ENCODE data around the gene SMIM9.
A peak's percentile ranks its signal among the peaks of the same experiment; 100 is the strongest.

Gene SMIM9

GRCh38 chrX:154815274-154815818 is 19.1 kb downstream of the SMIM9 start:
- DNase-seq: no peak

- DNase-seq: no peak
Observed at GRCh38 chrX:154813801-154814200, 20.7 kb downstream of the SMIM9 start.

- DNase-seq: no peak
Observed at GRCh38 chrX:154812341-154813101, 21.9 kb downstream of the SMIM9 start.

- no peak for DNase-seq
Observed at GRCh38 chrX:154809939-154810665, 24.4 kb downstream of the SMIM9 start.

GRCh38 chrX:154806837-154807501 is 27.5 kb downstream of the SMIM9 start:
- no peak for DNase-seq

- peak; percentile 20 for DNase-seq
Observed at GRCh38 chrX:154805696-154806091, 28.8 kb downstream of the SMIM9 start.

- peak; percentile 64 for DNase-seq
Observed at GRCh38 chrX:154804957-154805695, 29.3 kb downstream of the SMIM9 start, which contains the start of gene MPP1. Gene MPP1, minus strand, starts transcription at chrX:154805485. Its CDS starts 112 bp downstream, at chrX:154805373.

GRCh38 chrX:154804261-154804956 is 30.1 kb downstream of the SMIM9 start:
- DNase-seq: no peak

GRCh38 chrX:154802947-154803346 is 31.5 kb downstream of the SMIM9 start:
- no peak for DNase-seq

- no peak for DNase-seq
Observed at GRCh38 chrX:154800478-154801210, 33.8 kb downstream of the SMIM9 start.

- no peak for DNase-seq
Observed at GRCh38 chrX:154799556-154800348, 34.7 kb downstream of the SMIM9 start.

- DNase-seq: no peak
Observed at GRCh38 chrX:154797006-154797405, 37.5 kb downstream of the SMIM9 start.

- DNase-seq: no peak
Observed at GRCh38 chrX:154795016-154795415, 39.4 kb downstream of the SMIM9 start.

- no peak for DNase-seq
Observed at GRCh38 chrX:154793084-154793795, 41.2 kb downstream of the SMIM9 start.

- DNase-seq: no peak
Observed at GRCh38 chrX:154791939-154792338, 42.5 kb downstream of the SMIM9 start.

GRCh38 chrX:154791467-154791866 is 43.0 kb downstream of the SMIM9 start:
- no peak for DNase-seq

- DNase-seq: no peak
Observed at GRCh38 chrX:154785716-154786115, 48.7 kb downstream of the SMIM9 start.

- DNase-seq: no peak
Observed at GRCh38 chrX:154784149-154784995, 50.1 kb downstream of the SMIM9 start.
